ENCODE results near the gene GOLGA8N. TPM values are rescaled to one million over a fixed set of nuclear protein-coding genes. Genes with fewer than 3 reads are reported as not detected.
"Not testable (repeated sequence)": the region's sequence is repeated elsewhere in the genome, so short reads cannot be mapped to it uniquely, and the experiment has no call there.

GOLGA8N gene
- total RNA-seq (10 to 100 TPM in 1 of 9 donors, 1 to 10 TPM in 8; 3.0 to 10.3 (median 6.9) TPM), polyA plus RNA-seq (10 to 100 TPM in 1 of 3 donors, 1 to 10 TPM in 2; 5.0 to 15.0 (median 9.3) TPM)
- long read RNA-seq, donor 1: 0 reads
- long read RNA-seq, donor 2: 0 reads
- long read RNA-seq, donor 3: 0 reads
- long read RNA-seq, donor 4, partial matches to known transcripts: 0 of 1 reads
- long read RNA-seq, donor 4, other reads (novel, unspliced or antisense): 1 of 1 reads
- long read RNA-seq, donor 5: 0 reads
- long read RNA-seq, donor 6, partial matches to known transcripts: 0 of 2 reads
- long read RNA-seq, donor 6, other reads (novel, unspliced or antisense): 2 of 2 reads
- long read RNA-seq, donor 7: 0 reads
- long read RNA-seq, donor 8: 0 reads
- long read RNA-seq, donor 9: 0 reads
- long read RNA-seq, donor 10: 0 reads

GRCh38 chr15:32593151-32593550 lies at the start of gene GOLGA8N:
GOLGA8N (plus strand) TSS chr15:32593456.
- H3K9me3 ChIP-seq (replicated peaks in 1 of 3); H3K36me3 ChIP-seq (replicated peaks in 1 of 2); intact Hi-C loops (cut with DNase I); DNase-seq; H3K27ac ChIP-seq; H3K27me3 ChIP-seq; H3K4me3 ChIP-seq; H3K4me1 ChIP-seq (replicated peaks in 1 of 2): not testable (repeated sequence)
- WGBS, 4 donors: 64 to 88% (median 82%) methylated on average over 1 to 6 of the region's 8 CpGs

- DNase-seq; H3K9me3 ChIP-seq (replicated peaks in 1 of 3); H3K27ac ChIP-seq; intact Hi-C loops (cut with DNase I); H3K27me3 ChIP-seq; H3K36me3 ChIP-seq (replicated peaks in 1 of 2); H3K4me1 ChIP-seq (replicated peaks in 1 of 2); H3K4me3 ChIP-seq: not testable (repeated sequence)
- no CpG with 5 or more reads among the region's 1 CpG for WGBS, 4 donors
Observed at GRCh38 chr15:32543456-32543855, 49.8 kb upstream of the GOLGA8N start.

GRCh38 chr15:32545129-32545528 lies 48.1 kb upstream of the GOLGA8N start:
- WGBS, 4 donors: no CpG with 5 or more reads among the region's 9 CpGs

DNA sequence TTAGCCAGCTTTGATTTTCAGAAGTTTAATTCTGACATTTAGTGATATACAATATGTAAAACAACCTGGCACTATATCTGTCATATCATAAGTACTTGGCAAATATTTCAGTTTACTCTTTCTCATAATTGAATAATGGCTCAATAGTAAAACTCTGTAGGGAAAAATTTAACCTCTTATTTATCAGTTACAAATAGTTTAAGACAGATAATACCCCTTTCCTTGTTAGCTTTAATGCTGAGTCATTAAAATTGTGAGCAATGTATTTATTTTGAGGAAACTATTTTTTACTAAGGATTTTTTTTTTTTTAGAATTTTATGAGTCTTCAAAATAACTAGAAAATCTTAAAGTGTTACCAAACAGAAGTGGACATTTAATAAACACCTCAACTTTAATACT lies 38.7 kb upstream of the GOLGA8N start:
- H3K4me1 ChIP-seq (replicated peaks in 1 of 2); H3K27me3 ChIP-seq; H3K9me3 ChIP-seq (replicated peaks in 1 of 3); H3K27ac ChIP-seq; DNase-seq; H3K4me3 ChIP-seq; intact Hi-C loops (cut with DNase I); H3K36me3 ChIP-seq (replicated peaks in 1 of 2): not testable (repeated sequence)

More at GRCh38 chr15:32545129-32545528, 48.1 kb upstream of the GOLGA8N start:
- H3K36me3 ChIP-seq (replicated peaks in 1 of 2); H3K9me3 ChIP-seq (replicated peaks in 1 of 3); DNase-seq; H3K4me3 ChIP-seq; H3K4me1 ChIP-seq (replicated peaks in 1 of 2); H3K27me3 ChIP-seq; intact Hi-C loops (cut with DNase I); H3K27ac ChIP-seq: not testable (repeated sequence)

- H3K36me3 ChIP-seq (replicated peaks in 1 of 2); H3K9me3 ChIP-seq (replicated peaks in 1 of 3); H3K4me1 ChIP-seq (replicated peaks in 1 of 2); H3K27me3 ChIP-seq; DNase-seq; intact Hi-C loops (cut with DNase I); H3K4me3 ChIP-seq; H3K27ac ChIP-seq: not testable (repeated sequence)
- WGBS, 4 donors: 90 to 99% (median 92%) methylated on average over 6 of the region's 6 CpGs
Observed at GRCh38 chr15:32562198-32562597, 31.1 kb upstream of the GOLGA8N start.

DNA sequence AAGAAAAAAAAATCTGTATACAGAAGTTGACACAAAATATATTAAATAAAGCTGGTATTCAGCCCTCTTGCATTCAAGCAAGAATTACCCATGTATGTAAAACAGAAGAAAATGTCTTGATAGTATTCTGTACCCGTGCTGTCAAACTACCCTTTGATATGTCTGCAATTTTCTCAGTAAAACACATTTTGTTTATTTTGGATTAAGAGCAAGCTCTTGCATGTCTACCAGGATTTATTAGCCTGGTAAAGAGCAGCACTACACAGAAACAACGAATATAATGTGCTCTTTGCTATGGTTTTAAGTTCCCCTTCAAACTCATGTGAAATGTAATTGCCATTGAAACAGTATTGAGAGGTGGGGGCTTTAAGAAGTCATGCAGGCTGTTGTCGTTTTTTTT lies 24.3 kb upstream of the GOLGA8N start:
- H3K27ac ChIP-seq; H3K4me3 ChIP-seq; H3K27me3 ChIP-seq; H3K9me3 ChIP-seq (replicated peaks in 1 of 3); intact Hi-C loops (cut with DNase I); DNase-seq; H3K36me3 ChIP-seq (replicated peaks in 1 of 2); H3K4me1 ChIP-seq (replicated peaks in 1 of 2): not testable (repeated sequence)
- 10 to 33% (median 26%) methylated on average over 1 to 2 of the region's 3 CpGs for WGBS, 4 donors

GRCh38 chr15:32578482-32578881 lies 14.8 kb upstream of the GOLGA8N start:
- 75 to 80% (median 78%) methylated on average over 1 of the region's 4 CpGs for WGBS, 4 donors
- H3K27me3 ChIP-seq; H3K36me3 ChIP-seq (replicated peaks in 1 of 2); DNase-seq; H3K4me3 ChIP-seq; intact Hi-C loops (cut with DNase I); H3K27ac ChIP-seq; H3K4me1 ChIP-seq (replicated peaks in 1 of 2); H3K9me3 ChIP-seq (replicated peaks in 1 of 3): not testable (repeated sequence)

GRCh38 chr15:32585844-32586243 lies 7.4 kb upstream of the GOLGA8N start:
- 75 to 91% (median 81%) methylated on average over 2 to 3 of the region's 4 CpGs for WGBS, 4 donors
- H3K4me1 ChIP-seq (replicated peaks in 1 of 2); H3K4me3 ChIP-seq; intact Hi-C loops (cut with DNase I); H3K27ac ChIP-seq; H3K36me3 ChIP-seq (replicated peaks in 1 of 2); H3K27me3 ChIP-seq; DNase-seq; H3K9me3 ChIP-seq (replicated peaks in 1 of 3): not testable (repeated sequence)

DNA sequence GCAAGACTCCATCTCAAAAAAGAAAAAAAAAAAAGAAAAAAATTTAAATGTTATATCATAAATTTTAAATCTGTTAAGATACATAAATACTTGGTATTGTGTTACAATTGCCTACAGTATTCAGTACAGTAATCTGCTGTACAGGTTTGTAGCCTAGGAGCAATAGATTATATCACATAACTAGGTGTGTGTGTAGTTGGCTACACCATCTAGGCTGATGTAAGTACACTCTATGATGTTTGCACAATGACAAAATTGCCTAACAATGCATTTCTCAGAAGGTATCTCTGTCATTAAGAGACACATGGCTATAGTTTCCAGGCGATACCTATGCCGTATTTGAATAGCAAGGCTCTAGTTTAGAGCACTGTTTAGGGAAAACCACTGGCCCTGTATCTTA lies 16.3 kb downstream of the GOLGA8N start:
- H3K4me1 ChIP-seq (replicated peaks in 1 of 2); H3K27me3 ChIP-seq; intact Hi-C loops (cut with DNase I); H3K36me3 ChIP-seq (replicated peaks in 1 of 2); H3K27ac ChIP-seq; H3K9me3 ChIP-seq (replicated peaks in 1 of 3); H3K4me3 ChIP-seq; DNase-seq: not testable (repeated sequence)
- WGBS, 4 donors: 84 to 96% (median 94%) methylated on average over 2 of the region's 2 CpGs
